Stimulated activated CD4-positive, alpha-beta T cell treated with anti-CD3 and anti-CD28 coated beads, TNF-alpha, amount 100 ng/mL, for 48 hours (primary cell): ENCODE data around the gene GLIS1.
A peak's percentile ranks its signal among the peaks of the same experiment; 100 is the strongest.

Experiments
- DNase-seq, 3 donors: peaks; one replicate each; pipeline ENCODE4 v3.0.0-alpha.2; 2020; ENCODE audit warnings: low read depth in 3 of 3

GLIS1 gene

DNA sequence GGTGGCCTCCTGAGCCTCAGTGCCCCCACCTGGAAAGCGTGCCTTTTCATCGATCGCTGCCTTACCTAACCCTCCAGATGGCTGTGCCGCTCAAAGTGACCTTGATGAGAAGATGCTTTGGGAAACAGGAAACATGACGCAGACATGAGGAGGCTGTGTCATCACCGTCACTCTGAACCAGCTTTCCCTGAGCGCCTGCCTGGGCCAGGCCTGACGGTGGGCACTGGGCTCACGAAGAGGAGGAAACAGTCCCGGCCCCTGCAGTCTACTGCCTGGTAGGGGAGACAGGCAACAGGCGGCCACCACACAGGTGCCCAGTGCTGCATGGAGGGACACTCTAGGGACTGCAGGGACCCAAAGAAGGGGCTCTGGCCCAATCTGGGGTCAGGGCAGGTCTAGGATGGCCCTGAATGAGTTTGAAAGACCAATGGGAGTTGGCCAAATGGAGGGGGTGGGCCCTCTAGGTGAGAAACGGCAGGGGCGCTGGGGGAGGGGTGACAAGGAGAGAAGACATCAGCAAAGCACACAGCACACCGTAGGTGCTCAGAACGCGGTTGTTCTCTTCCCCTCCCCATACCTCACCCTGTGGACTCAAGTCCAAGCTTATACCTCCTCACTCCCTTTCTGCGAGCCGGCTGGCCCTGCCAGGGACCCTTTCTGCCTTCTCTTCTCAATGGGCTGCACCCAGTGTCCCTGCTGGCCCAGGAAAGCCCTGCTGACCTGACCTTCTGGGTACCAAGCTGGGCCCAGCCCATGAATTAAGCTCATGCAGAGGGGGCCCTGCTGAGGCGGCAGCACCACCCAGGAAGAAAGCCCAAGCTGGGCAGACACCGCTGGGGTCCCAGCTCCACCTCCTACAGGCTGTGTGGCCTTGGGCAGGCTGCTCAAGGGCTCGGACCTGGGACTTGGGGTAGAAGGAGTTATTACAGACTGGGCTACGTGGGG lies 44.9 kb downstream of the GLIS1 start:
- DNase-seq: no peak

- DNase-seq: no peak
Observed at GRCh38 chr1:53693339-53693738, 45.6 kb downstream of the GLIS1 start.

DNA sequence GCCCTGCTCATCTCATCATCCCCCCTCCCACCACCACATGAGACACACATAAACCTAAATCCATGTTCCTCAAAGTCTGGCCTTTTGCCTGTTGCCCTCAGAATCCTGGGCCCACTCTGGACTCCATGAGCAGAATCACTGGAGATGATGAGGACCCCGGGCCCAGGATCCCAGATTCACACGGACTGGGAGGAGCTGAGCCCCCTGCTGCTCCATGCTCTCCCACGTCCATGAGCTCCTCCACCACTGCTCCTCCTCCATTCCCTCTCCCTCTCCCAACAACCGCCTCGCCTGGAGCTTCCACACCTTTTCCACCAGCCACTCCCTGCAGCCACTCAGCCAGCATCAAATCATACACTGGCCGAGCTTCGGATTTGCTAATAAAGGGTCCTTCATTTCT lies 47.6 kb downstream of the GLIS1 start:
- DNase-seq: no peak

DNA sequence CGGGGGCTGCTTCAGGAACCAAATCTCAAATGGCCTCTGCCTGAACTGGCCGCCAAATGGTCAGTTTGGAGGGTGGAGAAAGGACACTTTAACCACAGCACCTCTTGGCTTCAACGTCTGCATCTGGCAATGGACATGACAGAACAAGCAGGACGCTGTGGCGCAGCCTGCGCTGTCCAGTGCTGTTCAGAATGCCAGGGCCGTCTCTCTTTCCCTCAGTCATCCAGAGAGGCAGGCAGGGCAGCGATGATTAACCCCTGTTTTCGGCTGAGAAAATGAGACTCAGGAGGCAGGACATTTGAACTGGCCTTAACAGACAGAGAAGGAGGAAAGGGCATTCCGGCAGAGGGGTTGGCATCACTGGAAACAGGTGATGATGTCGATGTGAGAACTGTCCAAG lies 48.6 kb downstream of the GLIS1 start:
- no peak for DNase-seq

DNA sequence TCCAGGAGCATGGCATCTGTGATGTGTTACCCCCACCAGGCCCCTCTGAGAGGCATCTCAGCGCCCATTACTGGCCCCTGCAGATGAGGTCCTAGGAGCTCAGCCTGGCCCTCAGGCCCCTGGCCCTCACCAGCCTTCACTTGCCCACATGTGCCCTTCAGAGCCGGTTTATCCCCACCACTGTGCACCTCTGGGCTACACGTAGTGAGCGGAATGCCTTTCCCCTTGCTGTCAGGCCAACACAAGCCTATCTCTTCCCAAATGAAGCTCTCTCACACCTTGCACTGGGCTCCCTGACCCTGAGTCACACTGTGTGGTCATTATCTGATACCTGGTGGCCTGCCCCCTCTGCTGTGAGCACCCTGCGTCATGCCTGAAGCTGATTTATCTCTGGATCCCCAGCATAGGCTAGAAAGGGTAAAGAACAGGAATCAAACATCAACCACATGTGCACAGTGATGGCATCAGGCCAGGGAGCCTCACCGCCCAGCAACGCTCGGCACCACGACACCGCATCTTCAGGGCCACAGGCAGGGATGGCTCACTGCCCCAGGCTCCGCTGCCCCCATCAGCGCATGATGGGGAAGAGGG lies 49.1 kb downstream of the GLIS1 start:
- no peak for DNase-seq

DNA sequence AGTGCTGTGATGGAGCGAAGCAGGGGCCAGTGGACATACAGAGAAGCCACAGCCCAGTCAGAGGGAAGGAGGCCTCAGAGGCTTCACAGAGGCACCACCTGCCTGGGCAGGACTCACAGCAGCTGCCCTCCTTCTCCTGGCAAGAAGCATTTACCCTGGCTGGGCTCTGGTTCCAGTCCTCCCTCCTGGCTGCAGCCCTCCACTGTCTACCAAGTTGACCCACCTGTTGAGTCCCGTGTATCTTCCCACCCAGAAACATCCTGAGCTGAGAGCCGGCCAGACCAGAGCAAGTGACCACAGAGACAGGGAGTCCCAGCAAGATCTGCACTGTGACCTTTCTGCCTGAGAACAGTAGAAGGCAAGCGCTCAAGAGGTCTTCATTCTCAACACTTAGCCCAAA lies 49.7 kb downstream of the GLIS1 start:
- DNase-seq: no peak

GRCh38 chr1:53688381-53689102 lies 50.4 kb downstream of the GLIS1 start:
- no peak for DNase-seq

- DNase-seq: no peak
Observed at GRCh38 chr1:53687901-53688300, 51.1 kb downstream of the GLIS1 start.

DNA sequence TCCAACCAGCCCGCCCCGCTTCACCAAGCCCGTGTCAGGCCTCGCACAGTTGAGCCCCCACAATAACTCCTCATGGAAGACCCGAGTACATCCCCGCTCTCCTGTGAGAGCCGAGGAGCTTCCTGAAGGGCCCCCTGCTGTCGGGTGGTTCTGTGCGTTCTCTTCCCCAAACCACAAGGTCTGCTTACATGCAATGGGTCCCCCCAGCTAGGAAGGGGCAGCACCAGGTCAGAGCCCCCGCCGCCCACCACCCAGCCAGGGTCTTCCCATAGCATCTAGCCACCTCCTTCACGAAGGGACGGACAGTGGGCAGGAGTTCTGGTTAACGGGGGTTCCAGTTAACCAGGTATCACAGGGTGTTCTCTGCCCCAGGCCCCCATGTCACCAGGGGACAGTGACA lies 51.5 kb downstream of the GLIS1 start:
- no peak for DNase-seq

- no peak for DNase-seq
Observed at GRCh38 chr1:53686965-53687267, 52.0 kb downstream of the GLIS1 start.

GRCh38 chr1:53686091-53686964 lies 52.6 kb downstream of the GLIS1 start:
- no peak for DNase-seq

- DNase-seq: no peak
Observed at GRCh38 chr1:53685272-53686051, 53.5 kb downstream of the GLIS1 start.

- DNase-seq: no peak
Observed at GRCh38 chr1:53684741-53685140, 54.2 kb downstream of the GLIS1 start.

DNA sequence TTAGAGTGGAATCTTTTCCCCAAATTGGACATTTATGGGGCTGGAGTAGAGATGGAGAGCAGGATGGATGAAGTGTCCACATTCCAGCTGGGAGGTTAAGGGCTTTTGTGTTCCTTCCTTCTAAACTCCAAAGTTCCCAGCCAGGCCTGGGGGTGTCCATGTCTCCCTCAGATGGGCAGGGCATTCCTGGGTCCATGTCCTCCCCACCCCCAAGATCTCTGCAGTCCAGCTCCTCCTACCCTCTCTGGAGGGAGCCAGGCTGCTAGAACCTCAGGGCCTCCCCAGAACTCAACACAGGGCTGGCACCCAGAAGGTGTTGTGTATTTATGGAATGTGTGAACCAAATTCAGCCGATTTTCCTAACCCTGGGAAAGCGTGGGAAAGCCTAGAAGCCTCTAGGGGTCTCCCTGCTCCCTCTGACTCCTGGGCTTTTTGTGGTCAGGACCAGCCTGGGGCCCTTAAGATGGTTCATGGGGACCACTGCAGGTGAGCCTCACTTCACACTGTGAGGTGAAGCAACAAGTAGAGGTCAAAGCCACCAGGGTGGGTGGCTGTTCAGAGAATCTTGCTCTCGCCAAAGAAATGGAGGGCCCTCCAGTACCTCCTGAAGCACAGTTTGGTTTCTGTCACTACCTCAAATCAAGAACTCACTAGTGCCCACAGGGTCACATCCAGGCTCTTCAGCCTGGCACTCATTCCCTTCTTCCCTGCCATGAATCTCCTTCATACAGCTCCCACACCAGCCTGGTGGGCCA lies 54.8 kb downstream of the GLIS1 start:
- no peak for DNase-seq

- DNase-seq: no peak
Observed at GRCh38 chr1:53682881-53683280, 56.1 kb downstream of the GLIS1 start.

DNA sequence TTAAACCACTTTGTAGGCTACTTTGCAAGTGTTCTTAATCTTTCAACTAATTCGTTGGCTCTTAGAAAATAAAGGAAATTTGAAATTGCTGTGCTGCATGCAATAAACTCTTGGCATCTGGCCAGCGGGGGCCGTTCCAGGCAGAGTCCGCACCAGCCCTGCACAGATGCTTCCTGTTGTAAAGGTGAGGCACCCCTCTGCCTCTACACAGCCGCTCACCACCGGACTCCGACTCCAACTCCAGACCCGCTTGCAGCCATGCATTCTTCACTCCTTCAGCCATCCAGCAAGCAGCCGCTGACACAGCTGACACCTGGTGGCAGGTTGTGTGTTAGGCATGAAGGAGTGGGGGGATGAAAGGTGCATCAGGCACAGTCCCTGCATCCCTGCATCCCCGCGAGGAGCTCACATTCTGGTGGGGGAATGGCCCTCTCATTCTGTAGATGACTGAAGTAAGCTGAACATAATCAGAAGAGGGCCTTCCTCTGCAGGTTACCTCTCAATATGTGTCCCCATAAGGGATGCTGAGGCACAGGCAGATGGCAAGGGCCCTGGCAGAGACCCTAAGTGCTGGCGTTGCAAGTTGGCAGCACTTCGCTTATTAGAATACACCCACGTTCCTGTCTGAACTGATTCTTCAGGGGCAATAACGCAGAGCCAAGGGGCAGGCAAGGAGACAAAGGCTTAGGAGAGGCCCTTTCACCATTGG lies 56.8 kb downstream of the GLIS1 start:
- DNase-seq: peak in 2 of 3 donors; percentile 12 to 13

DNA sequence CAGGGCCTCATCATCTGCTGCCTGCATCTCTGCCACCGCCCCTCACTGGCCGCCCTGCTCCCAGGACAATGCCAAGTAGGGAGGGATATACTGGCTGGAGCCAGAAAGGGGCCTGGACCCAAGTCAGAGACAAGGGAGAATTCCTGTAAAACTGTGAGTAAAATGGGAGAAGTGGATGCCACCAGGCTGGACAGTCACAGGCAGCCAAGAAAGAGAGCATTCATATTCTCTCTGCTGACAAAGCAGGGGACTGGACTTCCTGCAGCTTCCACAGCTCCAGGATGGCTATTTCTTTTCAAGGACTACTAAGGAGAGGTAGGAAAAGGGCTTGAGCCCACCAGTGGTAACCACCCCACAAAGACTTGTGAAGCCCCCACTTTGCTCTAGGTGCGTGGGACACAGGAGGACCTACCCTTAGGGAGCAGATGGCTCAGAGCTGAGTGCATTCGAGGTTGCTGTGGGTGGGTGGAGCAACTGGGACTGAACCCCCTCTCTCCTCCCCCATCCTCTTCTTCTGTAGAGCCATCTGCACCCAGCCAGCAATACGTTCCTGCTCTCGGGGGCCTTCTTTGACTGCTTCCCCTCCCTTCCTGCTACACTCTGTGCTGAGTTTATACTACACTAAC lies 57.5 kb downstream of the GLIS1 start:
- DNase-seq: no peak

- DNase-seq: no peak
Observed at GRCh38 chr1:53680868-53681267, 58.1 kb downstream of the GLIS1 start.
